ENCODE measurements around the gene PTGER1. TPM values are rescaled to one million over a fixed set of nuclear protein-coding genes. Genes with fewer than 3 reads are reported as not detected.
A peak's percentile ranks its signal among the peaks of the same experiment; 100 is the strongest.

The PTGER1 gene
- total and polyA plus RNA-seq, 9 of the 15 experiments (the other 6 are each of a cell fraction or from before 2014, with no cell fraction given), result 0.06 to 0.36 (median 0.31) TPM; not detected in 5

- no peaks in the 10 kb centered on the region for H3K27me3 ChIP-seq (ENCODE audit: control insufficient read depth in 2 of 2, insufficient read depth in 2 of 2, low read length in 2 of 2)
- H3K9me3 ChIP-seq (replicated peaks; ENCODE audit: control insufficient read depth, insufficient read depth, low read depth, low read length), result no peaks in the 10 kb centered on the region
- ATAC-seq (no peak), DNase-seq (ENCODE audit: extremely low read depth in 1 of 4, low spot score in 3 of 4) (peak in 2 of 4 experiments; percentile 17 to 31), FAIRE-seq (no peak)
- no peak overlapping the region for H2AFZ ChIP-seq (ENCODE audit: low read depth, low read length)
- H3K79me2 ChIP-seq (ENCODE audit: control insufficient read depth, insufficient read depth, low read length), result peaks cover 45% of the 10 kb centered on the region
- peaks cover 38% of the 10 kb centered on the region for H3K36me3 ChIP-seq (ENCODE audit: control insufficient read depth, insufficient read depth, low read length)
- H3K9me1 ChIP-seq (ENCODE audit: control insufficient read depth, insufficient read depth, low read length), result no peaks in the 10 kb centered on the region
- H3K4me1 ChIP-seq (replicated peaks in 1 of 2; ENCODE audit: control insufficient read depth in 2 of 2, insufficient read depth in 2 of 2, low read length in 2 of 2), result peaks cover 46 to 52% of the 10 kb centered on the region in 2 experiments
- peak overlapping the region; percentile 96 to 100 for H3K9ac ChIP-seq (ENCODE audit: insufficient read depth in 1 of 2, low read depth in 2 of 2, low read length in 2 of 2)
- peak overlapping the region; percentile 99 for H3K4me2 ChIP-seq (ENCODE audit: insufficient read depth, low read length)
- intact Hi-C loops (cut with micrococcal nuclease), result loop anchor here (5.0 kb wide), 1 partner anchor 35 kb away; no protein-coding TSS in a partner anchor
- H3K4me3 ChIP-seq, result peak overlapping the region; percentile 98
- BruUV-seq (replicated peaks), result no TSS peak
- ChIA-PET CTCF (ENCODE audit: low intra/inter-chr PET ratio) (interaction anchor here (0.7 to 1.1 kb wide), 2 partner anchors 11 to 20 kb away, joined by 3 read pairs; no protein-coding TSS in a partner anchor), POLR2A (interaction anchor here (0.7 to 6.3 kb wide), 8 partner anchors 9 to 444 kb away, joined by 3 to 70 read pairs (median 7); no protein-coding TSS in a partner anchor)
- WGBS (ENCODE audit: insufficient coverage, low coverage, missing lambda C conversion rate), result 2% methylated on average over 22 of the region's 22 CpGs
- peak overlapping the region; percentile 99 for H3K27ac ChIP-seq (ENCODE audit: extremely low read depth, low read depth, low read length)
- H4K20me1 ChIP-seq (replicated peaks; ENCODE audit: control insufficient read depth, insufficient read depth, low read length), result peaks cover 26% of the 10 kb centered on the region
- in situ Hi-C loops (cut with MboI), result no loop called here
- TF ChIP-seq USF1 (CRISPR knock-in tag; IDR thresholded peaks at IDR 0.05) (no peak), EGR1 (conservative IDR thresholded peaks at IDR 0.05) (no peak), YBX1 (IDR thresholded peaks at IDR 0.05) (no peak), FIP1L1 (IDR thresholded peaks at IDR 0.05; ENCODE audit: low read depth, low read length, poor library complexity, severe bottlenecking) (no peak), ZNF41 (CRISPR knock-in tag; conservative IDR thresholded peaks at IDR 0.05) (no peak), JUN (IDR thresholded peaks at IDR 0.05; ENCODE audit: borderline replicate concordance, low read depth, low read length) (no peak), JUN (CRISPR knock-in tag; IDR thresholded peaks at IDR 0.05; ENCODE audit: borderline replicate concordance) (no peak), GTF2B (IDR thresholded peaks at IDR 0.05; ENCODE audit: extremely low read depth, insufficient read length) (no peak), ZNF24 (IDR thresholded peaks at IDR 0.05) (no peak), DEAF1 (CRISPR knock-in tag; IDR thresholded peaks at IDR 0.05) (no peak), TAF15 (IDR thresholded peaks at IDR 0.05; ENCODE audit: low read depth, low read length) (no peak), HMG20B (CRISPR knock-in tag; IDR thresholded peaks at IDR 0.05) (no peak), SAFB (IDR thresholded peaks at IDR 0.05; ENCODE audit: borderline replicate concordance, low read depth, low read length) (no peak), PHB2 (IDR thresholded peaks at IDR 0.05; ENCODE audit: low read depth) (no peak), JUNB (CRISPR knock-in tag; conservative IDR thresholded peaks at IDR 0.05) (no peak), MNT (conservative IDR thresholded peaks at IDR 0.05) (no peak), ZNF277 (CRISPR knock-in tag; IDR thresholded peaks at IDR 0.05; ENCODE audit: borderline replicate concordance) (no peak)
These were observed 41.7 kb upstream of the PTGER1 start for GRCh38 chr19:14516746-14517438.
